DMS 273 (cell line): Measurements from ENCODE around the gene ITGA8.
"Not testable (repeated sequence)": the region's sequence is repeated elsewhere in the genome, so short reads cannot be mapped to it uniquely, and the experiment has no call there.

Source experiments
- DNase-seq: peaks from one replicate; lab custom pipeline; 2025; ENCODE audit not compliant: unreplicated experiment; lab: John Stamatoyannopoulos, UW

The ITGA8 gene

GRCh38 chr10:15515202-15515601, 204.5 kb downstream of the ITGA8 start:
- DNase-seq = peak; percentile 16

- DNase-seq = no peak
Observed at GRCh38 chr10:15510963-15511362, 208.8 kb downstream of the ITGA8 start.

- DNase-seq = no peak
Observed at GRCh38 chr10:15505329-15505728, 214.4 kb downstream of the ITGA8 start.

- no peak for DNase-seq
Observed at GRCh38 chr10:15504101-15504840, 215.5 kb downstream of the ITGA8 start.

GRCh38 chr10:15494850-15495506, 224.7 kb downstream of the ITGA8 start:
- no peak for DNase-seq

- no peak for DNase-seq
Observed at GRCh38 chr10:15491856-15492642, 227.7 kb downstream of the ITGA8 start.

- DNase-seq = no peak
Observed at GRCh38 chr10:15489431-15489830, 230.3 kb downstream of the ITGA8 start.

- no peak for DNase-seq
Observed at GRCh38 chr10:15487376-15487775, 232.3 kb downstream of the ITGA8 start.

GRCh38 chr10:15486404-15486803, 233.3 kb downstream of the ITGA8 start:
- no peak for DNase-seq

GRCh38 chr10:15485684-15486316, 233.9 kb downstream of the ITGA8 start:
- no peak for DNase-seq

- no peak for DNase-seq
Observed at GRCh38 chr10:15485027-15485426, 234.7 kb downstream of the ITGA8 start.

- DNase-seq = no peak
Observed at GRCh38 chr10:15484128-15484527, 235.6 kb downstream of the ITGA8 start.

- DNase-seq = no peak
Observed at GRCh38 chr10:15483215-15484075, 236.3 kb downstream of the ITGA8 start.

GRCh38 chr10:15482156-15482555, 237.6 kb downstream of the ITGA8 start:
- no peak for DNase-seq

GRCh38 chr10:15478950-15479349, 240.8 kb downstream of the ITGA8 start:
- DNase-seq = no peak

GRCh38 chr10:15478429-15478828, 241.3 kb downstream of the ITGA8 start:
- DNase-seq = no peak

- DNase-seq = no peak
Observed at GRCh38 chr10:15476337-15476736, 243.4 kb downstream of the ITGA8 start.

GRCh38 chr10:15475439-15475838, 244.3 kb downstream of the ITGA8 start:
- DNase-seq = not testable (repeated sequence)

- DNase-seq = no peak
Observed at GRCh38 chr10:15474671-15475070, 245.1 kb downstream of the ITGA8 start.

- DNase-seq = no peak
Observed at GRCh38 chr10:15473396-15473767, 246.3 kb downstream of the ITGA8 start.
